Ishikawa (cell line): ENCODE results near the gene MEGF11.

ENCODE experiments used
- EP300 ChIP-seq: IDR thresholded peaks from 2 replicates; pipeline ENCODE4 v1.6.1; 2012; ENCODE audit warnings: borderline replicate concordance
- NFIC ChIP-seq: IDR thresholded peaks from 2 replicates; pipeline ENCODE4 v1.6.1; 2012
- REST ChIP-seq: IDR thresholded peaks from 2 replicates; pipeline ENCODE4 v1.6.1; 2012; ENCODE audit warnings: low read depth, mild to moderate bottlenecking

- TF ChIP-seq NFIC = no peak
- TF ChIP-seq REST = no peak
- TF ChIP-seq EP300 = no peak
Observed at GRCh38 chr15:66221126-66221525, 32.4 kb downstream of the MEGF11 start.
